GM19395 (cell line): ENCODE data around the gene KATNAL2.
"Not testable (repeated sequence)": the region's sequence is repeated elsewhere in the genome, so short reads cannot be mapped to it uniquely, and the experiment has no call there.

Experiments used
- ATAC-seq: cut with Tn5 transposase; IDR thresholded peaks from one replicate; pipeline ENCODE4 v1.9.1; 2021; ENCODE audit warnings: mild to moderate bottlenecking, moderate library complexity; ENCODE audit not compliant: unreplicated experiment

KATNAL2 gene

DNA sequence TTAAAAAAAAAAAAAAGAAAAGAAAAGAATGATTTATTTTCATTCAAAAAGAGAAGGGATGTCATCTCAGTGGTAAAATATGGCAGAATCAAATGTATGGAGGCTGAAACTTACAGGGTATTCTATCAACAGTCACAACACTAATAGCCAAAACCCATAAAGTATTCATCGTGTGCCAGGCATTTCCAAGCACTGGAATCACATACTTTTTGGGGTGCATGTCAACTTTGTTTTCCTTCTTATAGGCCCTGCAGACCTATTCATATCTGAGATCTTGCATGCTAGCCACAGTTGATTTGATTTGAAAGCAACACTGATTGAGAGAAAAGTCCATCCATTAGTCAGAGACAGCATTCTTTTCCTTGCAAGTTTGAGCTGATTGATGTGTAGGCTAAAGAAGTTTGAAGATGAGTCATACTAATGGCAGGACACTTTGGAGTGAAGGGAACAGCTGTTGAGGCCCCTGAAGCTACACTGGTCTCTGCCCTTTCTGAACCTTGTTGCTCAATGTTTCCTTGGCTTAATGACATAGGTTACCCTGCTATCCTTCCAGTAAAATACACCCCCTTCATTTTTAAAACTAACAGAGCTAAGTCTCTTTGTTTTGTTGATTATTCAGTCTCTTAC is 22.0 kb downstream of the KATNAL2 start:
- ATAC-seq: no peak

DNA sequence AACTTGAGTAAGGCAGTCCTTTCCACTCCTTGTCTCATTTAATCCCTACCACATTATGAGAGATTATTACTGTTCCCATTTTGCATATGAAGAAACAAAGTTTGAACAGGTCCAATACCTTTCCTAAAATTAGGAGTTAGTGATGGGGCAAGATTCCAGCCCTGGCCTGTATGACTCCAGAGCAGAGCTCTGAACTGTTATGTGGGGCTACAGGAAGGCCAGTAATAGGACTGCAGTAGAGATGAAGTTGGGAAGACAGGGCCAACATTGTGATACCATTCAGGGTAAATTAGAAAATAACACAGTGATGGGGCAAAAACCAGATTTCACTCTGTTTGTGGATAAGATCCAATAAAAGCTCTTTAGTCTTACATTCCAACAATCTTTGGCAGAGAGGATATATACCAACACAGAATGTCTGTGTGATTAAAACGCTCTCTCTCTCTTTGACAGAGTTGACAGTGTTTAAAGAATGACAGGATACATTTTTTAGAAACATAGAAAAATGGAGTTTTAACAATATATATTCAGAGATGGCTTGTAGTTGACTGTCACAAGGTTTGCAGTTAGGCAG is 22.7 kb downstream of the KATNAL2 start:
- ATAC-seq: no peak

DNA sequence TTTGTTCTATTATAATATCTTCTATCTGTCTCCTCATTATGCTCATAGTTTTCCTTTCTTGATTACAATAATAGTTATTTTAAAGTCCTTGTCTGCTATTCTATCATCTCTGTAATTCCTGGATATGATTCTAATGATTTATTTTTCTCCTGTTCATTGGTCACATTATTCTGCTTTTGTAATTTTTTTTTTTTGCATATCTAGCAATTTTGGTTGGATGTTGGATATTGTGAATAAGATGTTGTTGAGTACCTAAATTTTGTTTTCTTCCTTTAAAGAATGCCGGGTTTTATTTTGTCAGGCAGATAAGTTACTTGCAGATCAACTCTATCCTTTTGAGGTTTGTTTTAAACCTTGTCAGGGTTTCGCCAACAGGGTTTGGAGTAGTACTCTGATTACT is 25.2 kb downstream of the KATNAL2 start:
- no peak for ATAC-seq

DNA sequence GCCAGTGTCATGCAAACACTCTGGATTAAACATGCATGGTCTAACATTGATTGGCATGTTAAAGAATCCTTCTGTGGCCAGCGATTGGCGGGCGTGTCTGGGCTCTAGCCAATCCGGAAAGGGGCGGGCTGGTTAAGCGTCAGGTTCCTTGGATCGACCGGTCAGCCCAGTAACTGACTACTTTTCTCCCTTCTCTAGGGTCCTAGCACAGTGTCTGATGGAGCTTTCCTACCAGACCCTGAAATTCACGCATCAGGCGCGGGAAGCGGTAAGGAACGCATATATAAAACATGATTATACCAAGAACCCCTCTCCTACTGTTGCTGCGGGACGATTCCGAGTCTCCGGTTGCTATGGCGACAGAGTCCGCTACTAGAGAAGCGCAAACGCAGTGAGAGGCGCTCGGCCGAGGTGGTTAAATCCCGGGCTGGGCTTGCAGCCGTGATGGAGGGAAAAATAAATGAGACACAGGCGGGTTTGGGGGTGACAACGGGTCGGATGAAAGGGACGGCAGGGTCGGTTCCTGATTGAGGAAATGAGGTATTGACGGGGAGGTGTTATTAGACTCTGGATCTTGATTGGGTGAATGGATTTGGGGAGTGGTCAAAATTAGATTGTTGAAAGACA is 29.4 kb downstream of the KATNAL2 start:
- ATAC-seq: peak; percentile 97

DNA sequence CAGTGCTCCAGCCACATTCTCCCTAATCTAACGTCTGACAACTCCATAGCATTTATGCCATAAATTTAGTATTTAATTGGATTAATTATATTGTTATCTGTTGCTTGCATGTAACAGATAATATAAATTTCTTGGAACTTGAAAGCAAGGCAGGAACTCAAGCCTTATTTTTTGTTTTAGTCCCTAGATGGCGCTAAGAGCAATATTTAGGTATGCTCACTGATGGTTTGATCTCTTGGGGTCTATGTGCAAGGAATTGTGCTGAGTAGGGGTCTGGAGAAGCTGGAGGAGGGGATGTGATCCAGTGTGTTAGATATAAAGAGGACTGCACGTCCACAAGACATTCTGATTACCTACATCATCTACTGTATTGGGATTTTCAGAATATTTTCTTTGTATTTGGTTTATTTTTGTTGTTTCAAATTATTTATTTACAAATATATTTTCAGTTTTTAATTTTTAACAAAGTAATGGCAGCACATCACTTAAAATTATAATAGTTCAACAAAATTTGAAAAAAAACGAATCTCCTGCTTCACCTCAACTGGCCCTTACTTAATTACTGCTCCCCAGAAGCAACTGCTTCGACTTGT is 32.8 kb downstream of the KATNAL2 start:
- no peak for ATAC-seq

DNA sequence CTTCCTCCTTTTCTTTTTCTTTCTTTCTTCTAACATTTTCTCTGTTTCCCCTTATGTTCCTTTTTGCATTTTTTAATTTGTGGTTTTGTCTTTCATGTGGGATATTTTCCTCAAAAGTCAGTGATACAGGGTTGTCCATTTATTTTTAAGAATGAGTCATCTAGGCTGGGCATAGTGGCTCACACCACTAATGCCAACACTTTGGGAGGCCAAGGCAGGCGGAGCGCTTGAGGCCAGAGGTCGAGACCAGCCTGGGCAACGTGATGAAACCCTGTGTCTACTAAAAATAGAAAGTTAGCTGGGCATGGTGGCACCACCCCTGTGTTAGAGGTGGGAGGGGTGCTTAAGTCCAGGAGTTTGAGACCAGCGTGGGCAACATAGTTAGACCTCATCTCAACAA is 35.8 kb downstream of the KATNAL2 start:
- ATAC-seq: no peak

DNA sequence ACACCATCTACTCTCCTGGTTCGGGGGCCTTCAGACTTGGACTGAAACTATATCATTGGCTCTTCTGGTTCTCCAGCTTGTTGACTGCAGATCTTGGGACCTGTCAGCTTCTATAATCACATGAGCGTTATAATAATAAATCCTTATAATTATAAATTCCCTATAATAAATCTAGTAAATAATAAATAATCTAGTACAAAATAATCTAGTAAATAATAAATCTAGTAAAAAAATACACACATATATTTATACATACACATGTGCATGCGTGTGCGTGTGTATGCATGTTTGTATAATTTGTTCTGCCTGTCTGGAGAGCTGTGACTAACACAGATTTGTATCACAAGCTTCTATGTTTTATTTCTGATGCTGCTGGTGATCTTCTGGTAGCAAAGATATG is 40.8 kb downstream of the KATNAL2 start:
- ATAC-seq: no peak

DNA sequence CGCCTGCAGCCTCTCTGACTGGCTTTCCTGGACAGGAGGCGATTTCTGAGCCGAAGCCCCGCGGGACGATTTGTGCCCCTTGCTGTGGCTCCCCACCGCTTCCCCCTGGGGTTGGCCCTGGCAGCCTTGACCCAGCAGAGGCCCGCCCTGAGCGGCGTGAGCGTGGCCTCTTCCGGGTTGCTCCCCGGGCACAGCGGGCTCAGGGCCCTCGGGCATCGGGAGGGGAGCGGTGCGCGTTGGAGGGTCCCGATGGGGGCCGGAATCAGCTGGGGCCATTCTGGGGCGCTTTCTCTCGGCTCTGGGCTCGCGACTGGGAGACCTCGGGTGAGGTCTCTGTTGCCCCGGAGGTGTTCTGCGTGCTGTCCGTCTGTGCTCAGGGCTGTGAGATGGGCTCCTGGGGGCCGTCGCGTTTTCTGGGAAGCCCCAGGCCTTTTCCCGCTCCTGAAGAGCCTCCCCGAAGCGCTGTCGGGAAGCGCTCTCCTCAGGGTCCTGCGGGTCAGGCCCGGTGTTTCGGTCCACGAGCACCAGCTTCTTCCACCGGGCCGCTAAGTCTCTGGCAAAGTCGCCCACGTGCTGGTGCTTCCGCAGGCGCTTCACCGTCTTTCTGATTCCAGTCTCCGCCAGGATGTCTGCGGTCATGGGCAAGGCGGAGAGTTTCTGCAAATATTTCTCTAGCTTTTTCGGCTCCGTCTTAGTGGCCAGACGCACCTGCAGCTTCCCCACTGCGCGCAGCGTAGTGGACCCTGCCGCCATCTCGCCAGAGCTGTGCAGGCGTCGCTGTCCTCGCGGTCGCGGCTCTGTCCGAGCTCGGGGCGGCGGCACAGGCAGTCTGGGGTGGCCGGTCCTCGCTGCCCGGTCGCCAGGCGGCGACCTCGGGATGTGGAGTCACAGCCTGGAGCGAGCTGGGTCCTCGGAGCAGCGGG is 46.5 kb downstream of the KATNAL2 start:
- not testable (repeated sequence) for ATAC-seq

DNA sequence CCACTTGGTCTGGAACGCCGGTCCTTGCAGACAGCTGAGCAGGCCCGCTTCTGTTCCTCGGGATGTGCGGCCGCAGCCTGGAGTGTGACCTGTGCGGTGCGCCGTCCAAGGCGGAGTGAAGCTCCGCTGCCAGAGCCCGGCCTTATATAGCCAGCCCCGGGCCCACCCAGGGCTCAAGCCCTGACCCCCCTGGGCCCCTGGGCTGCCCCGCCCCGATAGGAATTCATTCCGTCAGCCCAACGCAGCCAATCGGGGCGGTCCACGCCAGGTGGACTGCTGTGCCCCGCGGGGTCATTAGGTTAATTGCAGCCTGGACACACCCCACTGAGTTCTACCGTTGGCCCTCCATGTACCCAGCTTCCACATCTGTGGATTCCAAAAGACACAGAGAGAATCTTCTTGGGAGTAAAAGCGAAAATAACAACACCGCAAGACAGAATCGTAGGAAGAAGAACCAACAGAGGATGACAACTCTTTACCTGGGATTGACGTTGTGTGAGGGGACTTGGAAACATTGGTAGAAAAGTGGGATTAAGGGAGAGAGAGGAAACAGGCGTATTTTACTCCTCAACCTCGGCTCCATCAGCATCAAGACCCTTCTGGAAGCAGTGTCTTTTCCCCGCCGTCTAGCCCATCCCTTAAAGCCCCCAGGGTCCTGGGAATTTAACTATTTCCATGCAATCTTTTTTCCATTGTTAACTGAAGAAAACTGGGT is 47.3 kb downstream of the KATNAL2 start:
- not testable (repeated sequence) for ATAC-seq

DNA sequence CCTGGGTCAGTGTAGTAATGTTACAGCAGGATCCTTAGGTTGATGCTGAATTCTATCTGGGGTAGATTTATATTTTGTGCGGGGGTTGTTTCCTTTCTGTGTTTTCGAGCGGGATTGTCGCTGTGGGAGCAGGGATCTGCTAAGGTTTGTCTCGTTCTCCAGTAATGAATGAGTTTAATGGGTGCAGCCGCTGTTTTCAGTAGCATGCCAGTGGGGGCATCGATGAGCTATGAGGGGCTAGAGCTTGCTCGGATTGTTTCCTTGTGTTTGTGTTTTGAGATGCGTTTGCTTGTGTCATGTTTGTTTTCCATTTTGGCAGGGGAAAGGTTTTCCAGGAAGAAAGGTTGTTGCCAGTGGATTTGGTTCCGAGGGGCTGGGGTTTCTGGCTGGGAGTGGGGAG is 48.9 kb downstream of the KATNAL2 start:
- ATAC-seq: not testable (repeated sequence)

DNA sequence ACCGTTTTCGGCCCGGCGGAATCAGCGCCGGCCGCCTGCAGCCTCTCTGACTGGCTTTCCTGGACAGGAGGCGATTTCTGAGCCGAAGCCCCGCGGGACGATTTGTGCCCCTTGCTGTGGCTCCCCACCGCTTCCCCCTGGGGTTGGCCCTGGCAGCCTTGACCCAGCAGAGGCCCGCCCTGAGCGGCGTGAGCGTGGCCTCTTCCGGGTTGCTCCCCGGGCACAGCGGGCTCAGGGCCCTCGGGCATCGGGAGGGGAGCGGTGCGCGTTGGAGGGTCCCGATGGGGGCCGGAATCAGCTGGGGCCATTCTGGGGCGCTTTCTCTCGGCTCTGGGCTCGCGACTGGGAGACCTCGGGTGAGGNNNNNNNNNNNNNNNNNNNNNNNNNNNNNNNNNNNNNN is 52.1 kb downstream of the KATNAL2 start:
- ATAC-seq: not testable (repeated sequence)

DNA sequence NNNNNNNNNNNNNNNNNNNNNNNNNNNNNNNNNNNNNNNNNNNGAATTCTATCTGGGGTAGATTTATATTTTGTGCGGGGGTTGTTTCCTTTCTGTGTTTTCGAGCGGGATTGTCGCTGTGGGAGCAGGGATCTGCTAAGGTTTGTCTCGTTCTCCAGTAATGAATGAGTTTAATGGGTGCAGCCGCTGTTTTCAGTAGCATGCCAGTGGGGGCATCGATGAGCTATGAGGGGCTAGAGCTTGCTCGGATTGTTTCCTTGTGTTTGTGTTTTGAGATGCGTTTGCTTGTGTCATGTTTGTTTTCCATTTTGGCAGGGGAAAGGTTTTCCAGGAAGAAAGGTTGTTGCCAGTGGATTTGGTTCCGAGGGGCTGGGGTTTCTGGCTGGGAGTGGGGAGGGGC is 102.5 kb downstream of the KATNAL2 start:
- ATAC-seq: not testable (repeated sequence)

DNA sequence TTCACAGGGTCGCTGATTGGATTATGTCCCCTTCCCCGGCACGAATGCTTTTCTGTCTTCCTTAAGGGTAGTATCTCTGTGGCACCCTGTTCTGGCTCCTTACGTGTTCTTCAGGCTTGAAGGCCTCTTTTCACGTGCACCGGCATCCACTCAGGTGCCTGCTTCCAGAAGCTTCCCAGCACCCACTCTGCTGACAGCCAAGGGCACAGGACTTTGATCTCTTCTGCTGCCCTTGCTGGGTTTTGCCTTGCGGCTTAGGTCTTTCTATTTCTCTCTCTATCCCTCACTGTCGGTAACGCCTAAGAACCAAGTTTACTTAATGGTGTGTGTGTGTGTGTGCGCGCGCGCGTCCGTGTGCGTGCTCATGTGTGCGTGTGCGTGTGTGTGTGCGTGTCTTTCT is 103.4 kb downstream of the KATNAL2 start:
- ATAC-seq: not testable (repeated sequence)

DNA sequence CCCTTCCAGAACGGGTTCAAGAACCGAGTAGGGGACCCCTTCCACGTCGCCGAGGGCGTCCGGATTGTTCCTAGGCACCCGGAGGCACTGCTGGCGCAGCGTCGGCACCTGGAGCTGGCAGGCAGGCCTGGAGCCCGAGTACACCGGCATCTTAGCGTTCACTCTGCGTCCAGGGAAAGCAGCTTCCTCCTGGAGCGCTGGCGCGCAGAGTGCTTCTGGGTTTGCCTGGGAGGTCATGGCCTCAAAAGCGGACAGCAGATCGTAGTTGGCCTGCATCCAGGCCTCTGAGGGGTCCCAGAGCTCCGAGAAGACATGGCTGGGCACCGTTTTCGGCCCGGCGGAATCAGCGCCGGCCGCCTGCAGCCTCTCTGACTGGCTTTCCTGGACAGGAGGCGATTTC is 105.4 kb downstream of the KATNAL2 start:
- ATAC-seq: not testable (repeated sequence)

DNA sequence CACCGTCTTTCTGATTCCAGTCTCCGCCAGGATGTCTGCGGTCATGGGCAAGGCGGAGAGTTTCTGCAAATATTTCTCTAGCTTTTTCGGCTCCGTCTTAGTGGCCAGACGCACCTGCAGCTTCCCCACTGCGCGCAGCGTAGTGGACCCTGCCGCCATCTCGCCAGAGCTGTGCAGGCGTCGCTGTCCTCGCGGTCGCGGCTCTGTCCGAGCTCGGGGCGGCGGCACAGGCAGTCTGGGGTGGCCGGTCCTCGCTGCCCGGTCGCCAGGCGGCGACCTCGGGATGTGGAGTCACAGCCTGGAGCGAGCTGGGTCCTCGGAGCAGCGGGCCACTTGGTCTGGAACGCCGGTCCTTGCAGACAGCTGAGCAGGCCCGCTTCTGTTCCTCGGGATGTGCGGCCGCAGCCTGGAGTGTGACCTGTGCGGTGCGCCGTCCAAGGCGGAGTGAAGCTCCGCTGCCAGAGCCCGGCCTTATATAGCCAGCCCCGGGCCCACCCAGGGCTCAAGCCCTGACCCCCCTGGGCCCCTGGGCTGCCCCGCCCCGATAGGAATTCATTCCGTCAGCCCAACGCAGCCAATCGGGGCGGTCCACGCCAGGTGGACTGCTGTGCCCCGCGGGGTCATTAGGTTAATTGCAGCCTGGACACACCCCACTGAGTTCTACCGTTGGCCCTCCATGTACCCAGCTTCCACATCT is 106.5 kb downstream of the KATNAL2 start:
- ATAC-seq: not testable (repeated sequence)

DNA sequence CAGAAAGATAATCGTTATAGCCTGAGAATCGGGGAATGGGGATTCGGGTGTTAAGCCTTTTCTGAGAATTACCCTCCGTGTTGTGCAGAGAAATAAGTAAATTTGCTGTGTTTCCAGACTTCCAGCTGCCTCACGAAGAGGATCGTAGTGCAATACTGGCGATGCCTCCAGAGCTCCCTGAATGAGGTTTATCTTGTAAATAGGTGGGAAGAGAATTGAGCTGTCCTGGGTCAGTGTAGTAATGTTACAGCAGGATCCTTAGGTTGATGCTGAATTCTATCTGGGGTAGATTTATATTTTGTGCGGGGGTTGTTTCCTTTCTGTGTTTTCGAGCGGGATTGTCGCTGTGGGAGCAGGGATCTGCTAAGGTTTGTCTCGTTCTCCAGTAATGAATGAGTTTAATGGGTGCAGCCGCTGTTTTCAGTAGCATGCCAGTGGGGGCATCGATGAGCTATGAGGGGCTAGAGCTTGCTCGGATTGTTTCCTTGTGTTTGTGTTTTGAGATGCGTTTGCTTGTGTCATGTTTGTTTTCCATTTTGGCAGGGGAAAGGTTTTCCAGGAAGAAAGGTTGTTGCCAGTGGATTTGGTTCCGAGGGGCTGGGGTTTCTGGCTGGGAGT is 108.3 kb downstream of the KATNAL2 start:
- not testable (repeated sequence) for ATAC-seq

DNA sequence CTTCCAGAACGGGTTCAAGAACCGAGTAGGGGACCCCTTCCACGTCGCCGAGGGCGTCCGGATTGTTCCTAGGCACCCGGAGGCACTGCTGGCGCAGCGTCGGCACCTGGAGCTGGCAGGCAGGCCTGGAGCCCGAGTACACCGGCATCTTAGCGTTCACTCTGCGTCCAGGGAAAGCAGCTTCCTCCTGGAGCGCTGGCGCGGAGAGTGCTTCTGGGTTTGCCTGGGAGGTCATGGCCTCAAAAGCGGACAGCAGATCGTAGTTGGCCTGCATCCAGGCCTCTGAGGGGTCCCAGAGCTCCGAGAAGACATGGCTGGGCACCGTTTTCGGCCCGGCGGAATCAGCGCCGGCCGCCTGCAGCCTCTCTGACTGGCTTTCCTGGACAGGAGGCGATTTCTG is 111.3 kb downstream of the KATNAL2 start:
- ATAC-seq: not testable (repeated sequence)

DNA sequence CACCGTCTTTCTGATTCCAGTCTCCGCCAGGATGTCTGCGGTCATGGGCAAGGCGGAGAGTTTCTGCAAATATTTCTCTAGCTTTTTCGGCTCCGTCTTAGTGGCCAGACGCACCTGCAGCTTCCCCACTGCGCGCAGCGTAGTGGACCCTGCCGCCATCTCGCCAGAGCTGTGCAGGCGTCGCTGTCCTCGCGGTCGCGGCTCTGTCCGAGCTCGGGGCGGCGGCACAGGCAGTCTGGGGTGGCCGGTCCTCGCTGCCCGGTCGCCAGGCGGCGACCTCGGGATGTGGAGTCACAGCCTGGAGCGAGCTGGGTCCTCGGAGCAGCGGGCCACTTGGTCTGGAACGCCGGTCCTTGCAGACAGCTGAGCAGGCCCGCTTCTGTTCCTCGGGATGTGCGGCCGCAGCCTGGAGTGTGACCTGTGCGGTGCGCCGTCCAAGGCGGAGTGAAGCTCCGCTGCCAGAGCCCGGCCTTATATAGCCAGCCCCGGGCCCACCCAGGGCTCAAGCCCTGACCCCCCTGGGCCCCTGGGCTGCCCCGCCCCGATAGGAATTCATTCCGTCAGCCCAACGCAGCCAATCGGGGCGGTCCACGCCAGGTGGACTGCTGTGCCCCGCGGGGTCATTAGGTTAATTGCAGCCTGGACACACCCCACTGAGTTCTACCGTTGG is 112.4 kb downstream of the KATNAL2 start:
- not testable (repeated sequence) for ATAC-seq

DNA sequence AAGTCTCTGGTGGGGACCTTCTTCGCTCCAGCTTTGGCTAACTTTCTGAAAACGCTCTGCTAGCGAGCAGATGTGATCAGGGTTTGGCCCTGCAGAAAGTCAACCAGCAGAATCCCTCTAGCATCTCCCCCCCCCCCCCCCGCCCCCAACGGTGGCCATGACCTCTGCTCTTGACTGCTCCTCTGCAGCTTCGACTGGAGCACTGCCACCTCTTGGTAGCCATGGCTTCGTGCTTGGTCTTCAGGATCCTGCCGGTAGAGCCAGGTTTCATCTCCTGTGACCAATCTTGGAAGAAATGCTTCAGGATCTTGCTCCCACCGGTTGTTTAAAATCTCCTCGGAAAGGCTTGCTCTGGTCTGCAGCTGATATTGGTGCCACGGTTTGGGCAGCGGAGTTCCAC is 113.5 kb downstream of the KATNAL2 start:
- not testable (repeated sequence) for ATAC-seq
